ENCODE results near the gene FGGY. TPM values are rescaled to one million over a fixed set of nuclear protein-coding genes. Genes with fewer than 3 reads are reported as not detected.

The FGGY gene
- total and polyA plus RNA-seq, 5 experiments from 2014 or later, result 5.7 to 11.1 (median 6.4) TPM

GRCh38 chr1:59779949-59780348 lies 483.1 kb downstream of the FGGY start:
- Mint-ChIP-seq H3K4me1 (no peaks in the 10 kb centered on the region), H3K27ac (no peak overlapping the region), H3K27me3 (peaks cover 0 to 5% (median 0%) of the 10 kb centered on the region in 5 donors), H3K4me3 (no peak overlapping the region), H3K9me3 (no peaks in the 10 kb centered on the region), H3K36me3 (no peaks in the 10 kb centered on the region)
- ATAC-seq (no peak), DNase-seq (peak in 1 of 10 donors; percentile 1)
- POLR2A ChIA-PET, result no interaction called here

GRCh38 chr1:59788825-59789224 lies 491.9 kb downstream of the FGGY start:
- Mint-ChIP-seq H3K9me3 (peaks cover 16 to 46% (median 28%) of the 10 kb centered on the region in 9 donors), H3K27ac (no peak overlapping the region), H3K36me3 (peaks cover 0 to 23% (median 14%) of the 10 kb centered on the region in 3 donors), H3K27me3 (peaks cover 0 to 13% (median 0%) of the 10 kb centered on the region in 5 donors), H3K4me3 (no peak overlapping the region), H3K4me1 (peaks cover 0 to 5% (median 1%) of the 10 kb centered on the region in 4 donors)
- POLR2A ChIA-PET, result no interaction called here
- ATAC-seq (no peak), DNase-seq (no peak)

- no peak for DNase-seq
- Mint-ChIP-seq H3K4me3 (no peak overlapping the region), H3K27me3 (peaks cover 1 to 17% (median 11%) of the 10 kb centered on the region in 5 donors), H3K9me3 (peaks cover under 1 to 21% (median 10%) of the 10 kb centered on the region in 9 donors), H3K27ac (no peak overlapping the region), H3K36me3 (peaks cover 0 to 4% (median 2%) of the 10 kb centered on the region in 3 donors), H3K4me1 (no peaks in the 10 kb centered on the region)
- ATAC-seq, result no peak
- POLR2A ChIA-PET, result no interaction called here
These were observed 501.7 kb downstream of the FGGY start for GRCh38 chr1:59798600-59798999.

- H3K36me3 Mint-ChIP-seq, result peaks cover 0 to 2% (median 0%) of the 10 kb centered on the region in 3 donors
- POLR2A ChIA-PET, result interaction anchor here (1.5 kb wide), 1 partner anchor 11 kb away, joined by 10 read pairs; the partner anchor contains the start of gene HOOK1
These were observed 506.7 kb downstream of the FGGY start for GRCh38 chr1:59803458-59804038.

GRCh38 chr1:59804301-59804700 lies 507.4 kb downstream of the FGGY start:
- no peak for DNase-seq
- peaks cover 0 to 2% (median 0%) of the 10 kb centered on the region in 3 donors for H3K36me3 Mint-ChIP-seq
- H3K27me3 Mint-ChIP-seq, result peaks cover 1 to 28% (median 17%) of the 10 kb centered on the region in 5 donors
- POLR2A ChIA-PET, result interaction anchor here (1.5 kb wide), 1 partner anchor 11 kb away, joined by 10 read pairs; the partner anchor contains the start of gene HOOK1
- ATAC-seq, result no peak
- H3K4me1 Mint-ChIP-seq, result no peaks in the 10 kb centered on the region
- no peak overlapping the region for H3K27ac Mint-ChIP-seq
- H3K4me3 Mint-ChIP-seq, result no peak overlapping the region
- H3K9me3 Mint-ChIP-seq, result peaks cover 0 to 2% (median 0%) of the 10 kb centered on the region in 9 donors

More at GRCh38 chr1:59803458-59804038, 506.7 kb downstream of the FGGY start:
- DNase-seq (no peak), ATAC-seq (no peak)
- Mint-ChIP-seq H3K27me3 (peaks cover 1 to 20% (median 13%) of the 10 kb centered on the region in 5 donors), H3K4me1 (no peaks in the 10 kb centered on the region), H3K9me3 (peaks cover 0 to 2% (median 0%) of the 10 kb centered on the region in 9 donors), H3K4me3 (no peak overlapping the region), H3K27ac (no peak overlapping the region)

- H3K9me3 Mint-ChIP-seq, result peaks cover 0 to 2% (median 0%) of the 10 kb centered on the region in 9 donors
These were observed 508.7 kb downstream of the FGGY start for GRCh38 chr1:59805554-59805953.

More at GRCh38 chr1:59805554-59805953, 508.7 kb downstream of the FGGY start:
- no peak overlapping the region for H3K27ac Mint-ChIP-seq
- H3K4me1 Mint-ChIP-seq, result no peaks in the 10 kb centered on the region
- peaks cover 3 to 38% (median 20%) of the 10 kb centered on the region in 5 donors for H3K27me3 Mint-ChIP-seq
- ATAC-seq, result no peak
- no peak for DNase-seq
- POLR2A ChIA-PET, result no interaction called here
- no peak overlapping the region for H3K4me3 Mint-ChIP-seq
- peaks cover 0 to 2% (median 0%) of the 10 kb centered on the region in 3 donors for H3K36me3 Mint-ChIP-seq

Small RNA genes within 50 kb of the gene (microRNA-seq; reads per million reads assigned to microRNA genes)
- not detected for gene MIR4711 (ENCODE audit: borderline microRNAs expressed)

Measured in naive thymus-derived CD8-positive, alpha-beta T cell (primary cell).